Neuronal stem cell (in vitro differentiated cells): ENCODE measurements around the gene SLC35F4.

ENCODE experiments used
- DNase-seq: peaks from one replicate; pipeline ENCODE4 v3.0.0-alpha.2; 2013; ENCODE audit warnings: low spot score
- H2AFZ ChIP-seq: one replicate; pipeline ENCODE4 v1.6.1; 2013; ENCODE audit warnings: mild to moderate bottlenecking, low read length, inconsistent platforms
- H2AK5ac ChIP-seq: 2 replicates; pipeline ENCODE4 v1.6.1; 2013; ENCODE audit warnings: low read depth, mild to moderate bottlenecking, inconsistent platforms, low read length, moderate library complexity, mixed read lengths
- H2BK120ac ChIP-seq: 2 replicates; pipeline ENCODE4 v1.6.1; 2013; ENCODE audit warnings: low read depth, mild to moderate bottlenecking, inconsistent platforms, low read length, moderate library complexity, mixed read lengths
- H2BK12ac ChIP-seq: one replicate; pipeline ENCODE4 v1.6.1; 2013; ENCODE audit warnings: low read length, inconsistent platforms
- H2BK15ac ChIP-seq: 2 replicates; pipeline ENCODE4 v1.6.1; 2013; ENCODE audit warnings: mild to moderate bottlenecking, low read length, inconsistent platforms, mixed read lengths
- H2BK5ac ChIP-seq: one replicate; pipeline ENCODE4 v1.6.1; 2013; ENCODE audit warnings: inconsistent platforms, mild to moderate bottlenecking, low read length, moderate library complexity
- H3K14ac ChIP-seq: one replicate; pipeline ENCODE4 v1.6.1; 2013; ENCODE audit warnings: low read length, inconsistent platforms
- H3K18ac ChIP-seq: 2 replicates; pipeline ENCODE4 v1.6.1; 2013; ENCODE audit warnings: low read length, inconsistent platforms
- H3K23ac ChIP-seq: 2 replicates; pipeline ENCODE4 v1.6.1; 2013; ENCODE audit warnings: low read depth, mild to moderate bottlenecking, mixed read lengths, low read length, inconsistent platforms; ENCODE audit not compliant: poor library complexity
- H3K27ac ChIP-seq: replicated peaks from 3 replicates; pipeline ENCODE4 v1.5.1; 2013; ENCODE audit warnings: low read length, inconsistent platforms
- H3K27me3 ChIP-seq, 3 experiments: 2 replicates each; pipeline ENCODE4 v1.6.1; 2013; ENCODE audit warnings: low read length in 3 of 3, mild to moderate bottlenecking in 2 of 3, inconsistent platforms in 1 of 3, low read depth in 1 of 3, mixed read lengths in 1 of 3, moderate library complexity in 1 of 3; ENCODE audit not compliant: control insufficient read depth in 3 of 3, insufficient read depth in 3 of 3
- H3K36me3 ChIP-seq, 2 donors: replicated peaks in 1 of 2; 2 replicates each; pipeline ENCODE4 v1.6.1; 2013; ENCODE audit warnings: low read length in 2 of 2; ENCODE audit not compliant: control insufficient read depth in 2 of 2, insufficient read depth in 2 of 2
- H3K4ac ChIP-seq: 2 replicates; pipeline ENCODE4 v1.6.1; 2013; ENCODE audit warnings: inconsistent platforms, mild to moderate bottlenecking, low read length, moderate library complexity
- H3K4me1 ChIP-seq, 2 donors: 1 replicate in 1 of 2; 2 replicates in 1 of 2; pipeline ENCODE4 v1.6.1; 2013; ENCODE audit warnings: low read length in 2 of 2, low read depth in 1 of 2; ENCODE audit not compliant: control insufficient read depth in 2 of 2, insufficient read depth in 1 of 2
- H3K4me2 ChIP-seq: one replicate; pipeline ENCODE4 v1.6.1; 2013; ENCODE audit warnings: mild to moderate bottlenecking, low read length, inconsistent platforms; ENCODE audit not compliant: insufficient read depth, poor library complexity, severe bottlenecking
- H3K4me3 ChIP-seq, 2 donors: 2 replicates each; pipeline ENCODE4 v1.5.1; 2013; ENCODE audit warnings: low read length in 2 of 2, mild to moderate bottlenecking in 2 of 2, inconsistent platforms in 1 of 2, moderate library complexity in 1 of 2
- H3K79me1 ChIP-seq: one replicate; pipeline ENCODE4 v1.6.1; 2013; ENCODE audit warnings: low read depth, mild to moderate bottlenecking, inconsistent platforms, low read length, moderate library complexity
- H3K9ac ChIP-seq: one replicate; pipeline ENCODE4 v1.6.1; 2013; ENCODE audit warnings: mild to moderate bottlenecking, low read depth, low read length, inconsistent platforms; ENCODE audit not compliant: poor library complexity
- H3K9me3 ChIP-seq, 2 donors: replicated peaks in 1 of 2; 2 replicates each; pipeline versions ENCODE3 to v1.6.1; 2013; ENCODE audit warnings: low read length in 2 of 2, mild to moderate bottlenecking in 2 of 2, inconsistent platforms in 1 of 2, low read depth in 1 of 2, mixed read lengths in 1 of 2, moderate library complexity in 1 of 2; ENCODE audit not compliant: control insufficient read depth in 2 of 2, insufficient read depth in 1 of 2
- H4K8ac ChIP-seq: one replicate; pipeline ENCODE4 v1.6.1; 2013; ENCODE audit warnings: low read depth, mild to moderate bottlenecking, inconsistent platforms, low read length, moderate library complexity
- H4K91ac ChIP-seq: one replicate; pipeline ENCODE4 v1.6.1; 2013; ENCODE audit warnings: low read length, low read depth, mild to moderate bottlenecking, inconsistent platforms; ENCODE audit not compliant: poor library complexity
- WGBS, 2 donors: extraction: QIAGEN DNeasy Blood & Tissue Kit; methylation state at CpG; one replicate each; pipeline ENCODE4 v1.1.7; 2013; ENCODE audit warnings: missing lambda C conversion rate in 2 of 2, mixed read lengths in 1 of 2; ENCODE audit not compliant: insufficient read length in 2 of 2, insufficient replicate concordance in 1 of 2; ENCODE audit errors: extremely low coverage in 2 of 2; 5-methylcytosine and 5-hydroxymethylcytosine counted together

Gene SLC35F4

GRCh38 chr14:57851354-57851753 is 14.5 kb downstream of the SLC35F4 start:
- no peak for DNase-seq
- Histone ChIP-seq H3K18ac (no peak overlapping the region), H3K4me2 (no peak overlapping the region), H3K14ac (no peak overlapping the region), H3K79me1 (no peaks in the 10 kb centered on the region), H2AK5ac (no peak overlapping the region), H3K27me3 (no peaks in the 10 kb centered on the region), H2BK5ac (no peak overlapping the region), H4K8ac (no peak overlapping the region), H3K4me1 (no peaks in the 10 kb centered on the region), H3K9me3 (no peaks in the 10 kb centered on the region), H3K23ac (no peak overlapping the region), H4K91ac (no peak overlapping the region), H2BK120ac (no peak overlapping the region), H3K9ac (no peak overlapping the region), H2BK12ac (no peak overlapping the region), H3K4ac (no peak overlapping the region), H2AFZ (no peak overlapping the region), H3K36me3 (no peaks in the 10 kb centered on the region), H3K27ac (no peak overlapping the region), H2BK15ac (no peak overlapping the region), H3K4me3 (no peak overlapping the region)

DNA sequence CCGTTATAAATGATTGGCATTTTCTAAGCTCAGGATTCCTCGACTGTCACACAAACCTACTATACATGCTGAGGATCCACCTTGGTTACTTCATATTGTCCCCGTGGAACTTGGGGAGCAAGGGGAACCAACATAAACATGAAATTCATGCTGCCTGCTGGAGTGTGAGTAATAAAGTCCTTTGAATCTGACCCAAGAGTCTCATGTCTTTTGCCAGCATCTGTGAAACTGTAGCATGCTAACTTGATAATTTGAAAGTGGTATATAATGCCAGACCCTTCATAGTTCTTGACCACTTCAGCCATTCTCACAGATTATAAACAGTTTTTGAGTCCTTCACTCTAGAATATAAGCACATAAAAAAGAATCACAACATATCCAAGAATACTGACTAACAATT is 17.1 kb downstream of the SLC35F4 start:
- no peak overlapping the region for H3K18ac ChIP-seq
- no peaks in the 10 kb centered on the region for H3K27me3 ChIP-seq
- H3K9me3 ChIP-seq: no peaks in the 10 kb centered on the region
- H3K27ac ChIP-seq: no peak overlapping the region
- no peak overlapping the region for H3K4ac ChIP-seq
- WGBS, 2 donors: no CpG with 5 or more reads among the region's 3 CpGs
- no peak overlapping the region for H2AFZ ChIP-seq
- no peak overlapping the region for H3K9ac ChIP-seq
- H3K4me2 ChIP-seq: no peak overlapping the region
- no peak overlapping the region for H4K8ac ChIP-seq
- H3K4me1 ChIP-seq: no peaks in the 10 kb centered on the region
- no peak overlapping the region for H3K23ac ChIP-seq
- H3K14ac ChIP-seq: no peak overlapping the region
- H3K36me3 ChIP-seq: no peaks in the 10 kb centered on the region
- no peak overlapping the region for H2BK15ac ChIP-seq
- DNase-seq: no peak
- no peak overlapping the region for H2AK5ac ChIP-seq
- no peak overlapping the region for H2BK12ac ChIP-seq
- H2BK5ac ChIP-seq: no peak overlapping the region
- no peaks in the 10 kb centered on the region for H3K79me1 ChIP-seq
- H2BK120ac ChIP-seq: no peak overlapping the region
- H3K4me3 ChIP-seq: no peak overlapping the region
- no peak overlapping the region for H4K91ac ChIP-seq

DNA sequence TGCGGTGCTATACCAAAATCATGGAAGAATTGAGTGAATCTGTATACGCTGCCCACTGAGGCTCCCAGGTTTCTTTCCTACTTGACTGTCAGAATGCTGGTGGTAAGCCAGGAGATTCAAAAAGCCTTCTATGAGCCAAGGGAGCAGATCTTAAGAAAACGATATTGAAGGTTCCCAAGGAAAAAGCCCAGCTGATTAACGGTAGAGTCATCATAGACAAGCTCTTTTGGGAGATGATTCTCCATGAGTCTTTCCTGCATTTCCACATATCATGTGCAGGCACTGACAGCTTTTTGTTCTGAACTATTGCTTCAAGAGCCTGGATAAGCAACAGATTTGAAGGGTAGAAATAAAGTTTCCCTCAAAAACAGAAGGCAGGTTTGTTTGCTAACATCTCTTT is 17.5 kb downstream of the SLC35F4 start:
- Histone ChIP-seq H3K79me1 (no peaks in the 10 kb centered on the region), H2AK5ac (no peak overlapping the region), H3K18ac (no peak overlapping the region), H3K36me3 (no peaks in the 10 kb centered on the region), H3K9me3 (no peaks in the 10 kb centered on the region), H3K27me3 (no peaks in the 10 kb centered on the region), H2BK120ac (no peak overlapping the region), H3K14ac (no peak overlapping the region), H3K4me2 (no peak overlapping the region), H3K9ac (no peak overlapping the region), H2BK5ac (no peak overlapping the region), H4K91ac (no peak overlapping the region), H4K8ac (no peak overlapping the region), H3K27ac (no peak overlapping the region), H3K4me1 (no peaks in the 10 kb centered on the region), H3K23ac (no peak overlapping the region), H3K4me3 (no peak overlapping the region), H2AFZ (no peak overlapping the region), H2BK15ac (no peak overlapping the region), H2BK12ac (no peak overlapping the region), H3K4ac (no peak overlapping the region)
- WGBS, 2 donors: no CpG with 5 or more reads among the region's 4 CpGs
- no peak for DNase-seq

GRCh38 chr14:57847706-57848105 is 18.2 kb downstream of the SLC35F4 start:
- H3K36me3 ChIP-seq: no peaks in the 10 kb centered on the region
- peaks cover 0 to 2% of the 10 kb centered on the region in 2 donors for H3K4me1 ChIP-seq
- H3K23ac ChIP-seq: no peak overlapping the region
- no peaks in the 10 kb centered on the region for H3K9me3 ChIP-seq
- H2AFZ ChIP-seq: no peak overlapping the region
- H4K8ac ChIP-seq: no peak overlapping the region
- no peak overlapping the region for H3K14ac ChIP-seq
- no peak overlapping the region for H4K91ac ChIP-seq
- no peak overlapping the region for H2BK15ac ChIP-seq
- no peaks in the 10 kb centered on the region for H3K79me1 ChIP-seq
- H2BK120ac ChIP-seq: no peak overlapping the region
- H3K4me3 ChIP-seq: no peak overlapping the region
- H3K4ac ChIP-seq: no peak overlapping the region
- no peak overlapping the region for H3K18ac ChIP-seq
- no peak overlapping the region for H3K4me2 ChIP-seq
- no peak overlapping the region for H2BK12ac ChIP-seq
- H3K27ac ChIP-seq: no peak overlapping the region
- DNase-seq: no peak
- WGBS, 2 donors: no CpG with 5 or more reads among the region's 2 CpGs
- no peak overlapping the region for H2BK5ac ChIP-seq
- H3K9ac ChIP-seq: no peak overlapping the region
- no peak overlapping the region for H2AK5ac ChIP-seq
- no peaks in the 10 kb centered on the region for H3K27me3 ChIP-seq
